Neural cell (in vitro differentiated cells): ENCODE measurements around the gene PDZRN3.

ENCODE experiments used
- CTCF ChIP-seq: fragments of 450-650 bp; IDR thresholded peaks from 2 replicates; pipeline ENCODE4 v1.5.1; 2014; ENCODE audit warnings: antibody characterized with exemption, mild to moderate bottlenecking, moderate library complexity; ENCODE audit not compliant: poor library complexity, severe bottlenecking
- EP300 ChIP-seq: fragments of 450-650 bp; conservative IDR thresholded peaks from 2 replicates; pipeline ENCODE4 v1.6.1; 2014; ENCODE audit warnings: antibody characterized with exemption, mild to moderate bottlenecking, moderate library complexity; ENCODE audit not compliant: poor library complexity, severe bottlenecking
- POLR2AphosphoS5 ChIP-seq: IDR thresholded peaks from 2 replicates; pipeline ENCODE4 v1.6.1; 2012
- REST ChIP-seq: IDR thresholded peaks from 2 replicates; pipeline ENCODE4 v1.6.1; 2012; ENCODE audit warnings: borderline replicate concordance
- SMC3 ChIP-seq: fragments of 450-650 bp; conservative IDR thresholded peaks from 2 replicates; pipeline ENCODE4 v1.6.1; 2014; ENCODE audit warnings: antibody characterized with exemption, mild to moderate bottlenecking, moderate library complexity; ENCODE audit not compliant: poor library complexity

- no peak for TF ChIP-seq CTCF
- no peak for TF ChIP-seq POLR2AphosphoS5
- no peak for TF ChIP-seq SMC3
- no peak for TF ChIP-seq EP300
- no peak for TF ChIP-seq REST
Measured at GRCh38 chr3:73364517-73364916, 260.2 kb downstream of the PDZRN3 start.
